RWPE2 (cell line): ENCODE results near the gene CEP170B.

Experiments used
- ATAC-seq: fragments of 200-7000 bp; cut with Tn5 transposase; 3 replicates; pipeline ENCODE4 v1.9.1; 2021; ENCODE audit warnings: low read depth
- DNase-seq: peaks from one replicate; pipeline ENCODE4 v3.0.0-alpha.2; 2020; ENCODE audit warnings: low spot score
- H3K27ac ChIP-seq: fragments of 450-650 bp; 2 replicates; pipeline ENCODE4 v1.5.1; 2017; ENCODE audit warnings: mild to moderate bottlenecking; ENCODE audit not compliant: poor library complexity, severe bottlenecking
- H3K27me3 ChIP-seq: fragments of 250-450 bp; sonication (Bioruptor Pico); 2 replicates; pipeline ENCODE4 v1.5.1; 2021; ENCODE audit warnings: mild to moderate bottlenecking, moderate library complexity; ENCODE audit not compliant: insufficient read depth, poor library complexity, severe bottlenecking
- H3K36me3 ChIP-seq: fragments of 250-450 bp; sonication (Bioruptor Pico); 2 replicates; pipeline ENCODE4 v1.5.1; 2020; ENCODE audit warnings: low read depth, mild to moderate bottlenecking, moderate library complexity
- H3K4me1 ChIP-seq: fragments of 250-450 bp; sonication (Bioruptor Pico); 2 replicates; pipeline ENCODE4 v1.5.1; 2021; ENCODE audit warnings: mild to moderate bottlenecking, moderate library complexity; ENCODE audit not compliant: insufficient read depth, poor library complexity, severe bottlenecking
- H3K4me3 ChIP-seq: fragments of 250-450 bp; sonication (Bioruptor Pico); 2 replicates; pipeline ENCODE4 v1.5.1; 2021; ENCODE audit warnings: mild to moderate bottlenecking, moderate library complexity; ENCODE audit not compliant: severe bottlenecking
- H3K9me3 ChIP-seq: fragments of 250-450 bp; sonication (Bioruptor Pico); 2 replicates; pipeline ENCODE4 v1.5.1; 2021; ENCODE audit warnings: mild to moderate bottlenecking, moderate library complexity; ENCODE audit not compliant: severe bottlenecking
- CTCF ChIP-seq: fragments of 450-650 bp; IDR thresholded peaks from one replicate; pipeline ENCODE4 v1.5.1; 2017; ENCODE audit warnings: mild to moderate bottlenecking, moderate library complexity; ENCODE audit not compliant: poor library complexity, severe bottlenecking

CEP170B gene

GRCh38 chr14:104877066-104877805 is 12.2 kb downstream of the CEP170B start:
- Histone ChIP-seq H3K27me3 (no peaks in the 10 kb centered on the region), H3K9me3 (no peaks in the 10 kb centered on the region), H3K4me1 (peaks cover 6% of the 10 kb centered on the region), H3K27ac (no peak overlapping the region), H3K4me3 (no peak overlapping the region), H3K36me3 (peaks cover 29% of the 10 kb centered on the region)
- ATAC-seq, result no peak
- no peak for DNase-seq
- no peak for TF ChIP-seq CTCF

GRCh38 chr14:104877806-104878550 is 12.9 kb downstream of the CEP170B start:
- ATAC-seq (no peak), DNase-seq (no peak)
- Histone ChIP-seq H3K4me3 (no peak overlapping the region), H3K27me3 (no peaks in the 10 kb centered on the region), H3K36me3 (peaks cover 34% of the 10 kb centered on the region), H3K9me3 (no peaks in the 10 kb centered on the region), H3K4me1 (peaks cover 2% of the 10 kb centered on the region), H3K27ac (no peak overlapping the region)
- no peak for TF ChIP-seq CTCF

- H3K27me3 ChIP-seq, result no peaks in the 10 kb centered on the region
- H3K36me3 ChIP-seq, result peaks cover 40% of the 10 kb centered on the region
- H3K27ac ChIP-seq, result no peak overlapping the region
- DNase-seq, result no peak
- H3K4me1 ChIP-seq, result peaks cover 2% of the 10 kb centered on the region
- H3K9me3 ChIP-seq, result no peaks in the 10 kb centered on the region
- no peak overlapping the region for H3K4me3 ChIP-seq
- ATAC-seq, result no peak
- no peak for TF ChIP-seq CTCF
These were observed 13.5 kb downstream of the CEP170B start for GRCh38 chr14:104878582-104878981.

- Histone ChIP-seq H3K4me1 (peaks cover 2% of the 10 kb centered on the region), H3K9me3 (no peaks in the 10 kb centered on the region), H3K4me3 (no peak overlapping the region), H3K27me3 (no peaks in the 10 kb centered on the region), H3K36me3 (peaks cover 45% of the 10 kb centered on the region), H3K27ac (no peak overlapping the region)
- TF ChIP-seq CTCF, result no peak
- ATAC-seq (no peak), DNase-seq (no peak)
These were observed 14.3 kb downstream of the CEP170B start for GRCh38 chr14:104879201-104879982.
